ENCODE data around the gene CLIC4.

DNA sequence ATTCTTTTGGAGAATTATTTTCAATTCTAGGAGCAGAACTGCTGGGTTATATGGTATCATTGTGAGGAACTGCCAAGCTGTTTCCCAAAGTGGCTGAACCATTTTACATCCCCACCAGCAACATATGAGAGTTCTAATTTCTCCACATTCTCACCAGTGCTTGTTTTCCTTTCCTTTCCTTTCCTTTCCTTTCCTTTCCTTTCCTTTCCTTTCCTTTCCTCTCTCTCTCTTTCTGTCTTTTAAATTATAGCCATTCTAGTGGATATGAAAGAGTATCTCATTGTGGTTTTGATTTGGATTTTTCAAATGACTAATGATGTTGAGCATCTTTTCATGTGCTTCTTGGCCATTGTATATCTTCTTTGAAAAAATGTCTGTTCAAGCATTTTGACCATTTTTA lies 139.5 kb downstream of the CLIC4 start:
- TF ChIP-seq, protein P1, sequence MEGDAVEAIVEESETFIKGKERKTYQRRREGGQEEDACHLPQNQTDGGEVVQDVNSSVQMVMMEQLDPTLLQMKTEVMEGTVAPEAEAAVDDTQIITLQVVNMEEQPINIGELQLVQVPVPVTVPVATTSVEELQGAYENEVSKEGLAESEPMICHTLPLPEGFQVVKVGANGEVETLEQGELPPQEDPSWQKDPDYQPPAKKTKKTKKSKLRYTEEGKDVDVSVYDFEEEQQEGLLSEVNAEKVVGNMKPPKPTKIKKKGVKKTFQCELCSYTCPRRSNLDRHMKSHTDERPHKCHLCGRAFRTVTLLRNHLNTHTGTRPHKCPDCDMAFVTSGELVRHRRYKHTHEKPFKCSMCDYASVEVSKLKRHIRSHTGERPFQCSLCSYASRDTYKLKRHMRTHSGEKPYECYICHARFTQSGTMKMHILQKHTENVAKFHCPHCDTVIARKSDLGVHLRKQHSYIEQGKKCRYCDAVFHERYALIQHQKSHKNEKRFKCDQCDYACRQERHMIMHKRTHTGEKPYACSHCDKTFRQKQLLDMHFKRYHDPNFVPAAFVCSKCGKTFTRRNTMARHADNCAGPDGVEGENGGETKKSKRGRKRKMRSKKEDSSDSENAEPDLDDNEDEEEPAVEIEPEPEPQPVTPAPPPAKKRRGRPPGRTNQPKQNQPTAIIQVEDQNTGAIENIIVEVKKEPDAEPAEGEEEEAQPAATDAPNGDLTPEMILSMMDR (IDR thresholded peaks at IDR 0.05), result no peak
- no peak for TF ChIP-seq POLR2A (IDR thresholded peaks at IDR 0.05)
